Liver (tissue), 3 donors: ENCODE measurements around the gene MRPL50.

Experiments
- EGR1 ChIP-seq, 2 donors: IDR thresholded peaks; 2 replicates each; pipeline ENCODE4 v1.6.1; 2016 to 2018; ENCODE audit warnings: antibody characterized with exemption in 2 of 2, low read depth in 2 of 2
- GABPA ChIP-seq, 2 donors: IDR thresholded peaks in 1 of 2; conservative IDR thresholded peaks in 1 of 2; 2 replicates each; pipeline ENCODE4 v1.6.1; 2016; ENCODE audit warnings: antibody characterized with exemption in 2 of 2, mild to moderate bottlenecking in 1 of 2, moderate library complexity in 1 of 2
- SP1 ChIP-seq: IDR thresholded peaks from 2 replicates; pipeline ENCODE4 v1.6.1; 2018; ENCODE audit warnings: antibody characterized with exemption, mild to moderate bottlenecking
- TF ChIP-seq, protein P1 (sequence below): IDR thresholded peaks from 2 replicates; pipeline ENCODE4 v1.6.1; 2016; ENCODE audit warnings: antibody characterized with exemption
- TF ChIP-seq, protein P2 (sequence below): fragments of 150-350 bp; IDR thresholded peaks from 2 replicates; pipeline ENCODE4 v1.5.1; 2017; ENCODE audit warnings: improper control_type of control experiment, low read depth, low read length; ENCODE audit not compliant: missing input control
- donor health status: healthy.
- donor health status: healthy.

DNA sequence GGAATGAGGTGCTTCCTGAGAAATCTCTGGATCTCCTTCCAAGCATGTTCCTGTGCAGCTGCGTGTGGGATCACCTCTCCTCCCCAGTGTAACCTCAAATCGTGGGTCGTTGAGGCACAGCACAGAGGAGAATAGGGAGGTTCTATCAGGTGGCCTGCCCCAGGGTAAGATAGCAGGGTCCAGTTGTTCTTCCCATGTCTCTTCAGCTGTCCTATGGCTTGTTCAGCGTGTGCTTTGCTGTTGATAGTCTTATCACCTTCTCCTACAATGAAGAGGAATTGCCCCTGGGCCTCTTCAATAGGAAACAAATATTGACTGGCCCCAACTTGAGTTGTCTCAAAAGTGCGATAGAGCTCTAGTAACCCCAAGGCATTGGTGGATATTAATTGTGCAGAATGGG, 36.0 kb downstream of the MRPL50 start:
- TF ChIP-seq, protein P1, sequence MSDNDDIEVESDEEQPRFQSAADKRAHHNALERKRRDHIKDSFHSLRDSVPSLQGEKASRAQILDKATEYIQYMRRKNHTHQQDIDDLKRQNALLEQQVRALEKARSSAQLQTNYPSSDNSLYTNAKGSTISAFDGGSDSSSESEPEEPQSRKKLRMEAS = no peak
- TF ChIP-seq, protein P2, sequence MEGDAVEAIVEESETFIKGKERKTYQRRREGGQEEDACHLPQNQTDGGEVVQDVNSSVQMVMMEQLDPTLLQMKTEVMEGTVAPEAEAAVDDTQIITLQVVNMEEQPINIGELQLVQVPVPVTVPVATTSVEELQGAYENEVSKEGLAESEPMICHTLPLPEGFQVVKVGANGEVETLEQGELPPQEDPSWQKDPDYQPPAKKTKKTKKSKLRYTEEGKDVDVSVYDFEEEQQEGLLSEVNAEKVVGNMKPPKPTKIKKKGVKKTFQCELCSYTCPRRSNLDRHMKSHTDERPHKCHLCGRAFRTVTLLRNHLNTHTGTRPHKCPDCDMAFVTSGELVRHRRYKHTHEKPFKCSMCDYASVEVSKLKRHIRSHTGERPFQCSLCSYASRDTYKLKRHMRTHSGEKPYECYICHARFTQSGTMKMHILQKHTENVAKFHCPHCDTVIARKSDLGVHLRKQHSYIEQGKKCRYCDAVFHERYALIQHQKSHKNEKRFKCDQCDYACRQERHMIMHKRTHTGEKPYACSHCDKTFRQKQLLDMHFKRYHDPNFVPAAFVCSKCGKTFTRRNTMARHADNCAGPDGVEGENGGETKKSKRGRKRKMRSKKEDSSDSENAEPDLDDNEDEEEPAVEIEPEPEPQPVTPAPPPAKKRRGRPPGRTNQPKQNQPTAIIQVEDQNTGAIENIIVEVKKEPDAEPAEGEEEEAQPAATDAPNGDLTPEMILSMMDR = no peak
- no peak for TF ChIP-seq GABPA (IDR thresholded peaks at IDR 0.05 in 1 of 2, conservative IDR thresholded peaks at IDR 0.05 in 1 of 2)
- no peak for TF ChIP-seq SP1
- no peak for TF ChIP-seq EGR1 (IDR thresholded peaks at IDR 0.05; ENCODE audit: low read depth in 2 of 2)
